Prostate gland (tissue), 2 donors: Measurements from ENCODE around the gene SSUH2. TPM values are rescaled to one million over a fixed set of nuclear protein-coding genes. Genes with fewer than 3 reads are reported as not detected.

Source experiments
- DNase-seq: peaks from one replicate; pipeline ENCODE4 v3.0.0-alpha.2; 2019; ENCODE audit warnings: low spot score
- H3K27ac ChIP-seq, 2 donors: fragments of 200-600 bp; sonication (generic); 2 replicates each; pipeline ENCODE4 v1.5.1; 2017 to 2019
- H3K27me3 ChIP-seq: fragments of 200-600 bp; sonication (generic); replicated peaks from 2 replicates; pipeline ENCODE4 v1.5.1; 2019; ENCODE audit not compliant: insufficient read depth
- H3K36me3 ChIP-seq, 2 donors: fragments of 200-600 bp; sonication (generic); 1 replicate in 1 of 2; 2 replicates in 1 of 2; pipeline versions ENCODE4 v1.5.1 to v1.8.1; 2017 to 2019
- H3K4me1 ChIP-seq: fragments of 200-600 bp; sonication (generic); replicated peaks from 2 replicates; pipeline ENCODE4 v1.5.1; 2019
- H3K4me3 ChIP-seq, 2 donors: fragments of 200-600 bp; sonication (generic); 2 replicates each; pipeline ENCODE4 v1.5.1; 2017 to 2019
- H3K9me3 ChIP-seq: fragments of 200-600 bp; sonication (generic); 2 replicates; pipeline ENCODE4 v1.5.1; 2017
- CTCF ChIP-seq, 4 experiments: fragments of 200-600 bp in 2 of 4; fragments of 450-650 bp in 2 of 4; sonication (generic) in 2 of 4; IDR thresholded peaks; 1 replicate in 3 of 4; 2 replicates in 1 of 4; pipeline ENCODE4 v1.5.1; 2016 to 2019; ENCODE audit warnings: antibody characterized with exemption in 4 of 4, mild to moderate bottlenecking in 2 of 4, moderate library complexity in 2 of 4
- POLR2A ChIP-seq: fragments of 450-650 bp; IDR thresholded peaks from one replicate; pipeline ENCODE4 v1.6.1; 2016; ENCODE audit warnings: antibody characterized with exemption, mild to moderate bottlenecking
- POLR2AphosphoS5 ChIP-seq: sonication (generic); formaldehyde crosslinking; IDR thresholded peaks from one replicate; pipeline ENCODE4 v1.6.1; 2017; ENCODE audit warnings: antibody characterized with exemption
- WGBS: methylation state at CpG from one replicate; pipeline ENCODE4 v1.1.5; 2018; 5-methylcytosine and 5-hydroxymethylcytosine counted together
- intact Hi-C: fragments of 100-400 bp; cut with DNase I; formaldehyde crosslinking; loops from one replicate; pipeline ENCODE4 v1.14.2; 2022
- total RNA-seq, 2 donors: library from RNA; depleted of rRNA; stranded (reverse); fragments of >200 nt; gene quantifications; one replicate each; pipeline ENCODE4 v1.1.0, GENCODE V29; 2016

The SSUH2 gene
- total RNA-seq, 2 donors from 2014 or later, result 0.27 to 2.6 TPM

GRCh38 chr3:8618950-8619349 is 25.6 kb downstream of the SSUH2 start:
- Histone ChIP-seq H3K4me3 (no peak overlapping the region), H3K27me3 (no peaks in the 10 kb centered on the region), H3K27ac (no peak overlapping the region), H3K36me3 (no peaks in the 10 kb centered on the region), H3K9me3 (no peaks in the 10 kb centered on the region), H3K4me1 (no peaks in the 10 kb centered on the region)
- intact Hi-C loops, result no loop called here
- 99% methylated on average over 4 of the region's 4 CpGs for WGBS
- TF ChIP-seq CTCF (IDR thresholded peaks at IDR 0.05) (no peak), POLR2AphosphoS5 (no peak), POLR2A (no peak)
- no peak for DNase-seq

GRCh38 chr3:8617921-8618320 is 26.7 kb downstream of the SSUH2 start:
- TF ChIP-seq POLR2A, result no peak
- TF ChIP-seq POLR2AphosphoS5, result no peak
- TF ChIP-seq CTCF (IDR thresholded peaks at IDR 0.05), result no peak
- H3K27ac ChIP-seq, result no peak overlapping the region
- H3K4me1 ChIP-seq, result no peaks in the 10 kb centered on the region
- no peaks in the 10 kb centered on the region for H3K36me3 ChIP-seq
- no peak overlapping the region for H3K4me3 ChIP-seq
- H3K9me3 ChIP-seq, result no peaks in the 10 kb centered on the region
- no peaks in the 10 kb centered on the region for H3K27me3 ChIP-seq
- 93% methylated on average over 5 of the region's 5 CpGs for WGBS
- intact Hi-C loops, result no loop called here
- no peak for DNase-seq

GRCh38 chr3:8610951-8611350 is 33.6 kb downstream of the SSUH2 start:
- 85% methylated on average over 8 of the region's 8 CpGs for WGBS
- H3K36me3 ChIP-seq, result no peaks in the 10 kb centered on the region
- DNase-seq, result no peak
- H3K4me1 ChIP-seq, result no peaks in the 10 kb centered on the region
- no peak overlapping the region for H3K4me3 ChIP-seq
- H3K27ac ChIP-seq, result no peak overlapping the region
- intact Hi-C loops, result no loop called here
- no peak for TF ChIP-seq POLR2AphosphoS5
- TF ChIP-seq CTCF (IDR thresholded peaks at IDR 0.05), result no peak
- no peak for TF ChIP-seq POLR2A
- no peaks in the 10 kb centered on the region for H3K27me3 ChIP-seq
- H3K9me3 ChIP-seq, result no peaks in the 10 kb centered on the region

DNA sequence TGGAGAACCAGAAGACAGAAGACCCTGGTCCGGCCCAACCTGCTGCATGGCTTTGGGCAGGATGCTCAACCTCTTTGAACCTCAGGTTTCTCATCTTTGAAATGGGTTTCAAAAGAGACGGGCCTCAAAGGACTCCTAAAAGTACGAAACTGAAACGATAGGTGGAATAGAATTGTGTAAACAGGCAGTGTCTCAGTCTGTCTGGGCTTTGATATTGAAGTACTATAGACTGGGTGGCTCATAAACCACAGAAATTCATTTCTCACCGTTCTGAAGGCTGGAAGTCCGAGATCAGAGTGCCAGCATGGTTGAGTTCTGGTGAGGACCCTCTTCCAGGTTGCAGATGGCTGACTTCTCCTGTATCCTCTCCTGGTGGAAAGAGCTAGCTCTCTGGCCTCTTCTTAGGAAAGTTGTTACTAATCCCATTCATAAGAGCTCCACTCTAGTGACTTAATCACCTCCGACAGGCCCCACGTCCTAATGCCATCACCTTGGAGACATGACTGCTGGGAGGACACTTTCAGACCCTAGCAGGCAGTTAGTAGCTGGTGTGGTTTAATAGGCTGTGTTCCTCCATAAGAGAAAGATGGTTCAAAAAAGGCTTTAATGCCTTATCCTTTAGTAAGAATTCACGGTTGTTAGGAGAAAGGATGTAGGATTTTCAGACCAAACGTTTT is 35.7 kb downstream of the SSUH2 start:
- H3K9me3 ChIP-seq, result no peaks in the 10 kb centered on the region
- intact Hi-C loops, result loop anchor here (5.0 kb wide), 1 partner anchor 167 kb away; no protein-coding TSS in a partner anchor
- H3K27me3 ChIP-seq, result no peaks in the 10 kb centered on the region
- no peaks in the 10 kb centered on the region for H3K4me1 ChIP-seq
- no peak for TF ChIP-seq POLR2AphosphoS5
- TF ChIP-seq CTCF (IDR thresholded peaks at IDR 0.05), result no peak
- TF ChIP-seq POLR2A, result no peak
- H3K36me3 ChIP-seq, result no peaks in the 10 kb centered on the region
- no peak overlapping the region for H3K27ac ChIP-seq
- DNase-seq, result no peak
- no peak overlapping the region for H3K4me3 ChIP-seq
- WGBS, result 91% methylated on average over 10 of the region's 10 CpGs
